ENCODE data around the gene KRTAP4-16.

DNA sequence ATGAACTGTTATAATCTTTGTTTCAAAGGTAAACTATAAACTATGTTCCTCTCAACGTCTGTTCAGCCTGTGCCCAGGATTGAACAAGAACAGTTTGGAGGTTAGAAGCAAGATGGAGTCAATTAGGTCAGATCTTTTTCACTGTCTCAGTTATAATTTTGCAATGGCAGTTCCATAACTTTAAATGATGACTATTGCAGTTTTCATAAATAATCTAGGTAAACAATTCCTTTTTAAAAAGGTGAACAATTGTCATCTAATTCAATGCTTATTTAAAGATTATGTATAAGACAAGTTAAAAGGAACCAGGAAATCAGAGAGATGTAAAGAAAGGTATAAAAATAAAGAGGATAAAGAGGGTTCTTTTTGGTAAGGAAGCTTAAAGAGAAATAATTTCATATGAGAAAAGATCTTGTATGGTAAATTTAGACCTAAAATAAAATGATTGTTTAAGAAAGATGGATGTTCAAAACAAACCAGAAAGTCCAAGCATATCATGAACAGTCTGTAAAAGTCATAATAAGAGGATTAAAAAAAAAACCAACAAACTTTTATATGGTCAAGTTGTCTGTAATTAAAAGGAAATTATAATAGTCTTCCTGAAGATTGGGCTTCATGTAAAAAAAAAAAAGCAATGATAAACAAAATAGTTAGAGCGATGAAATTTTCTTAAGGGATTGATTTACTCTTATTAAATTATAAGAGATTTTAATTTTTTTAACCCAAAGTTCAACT, 9.3 kb upstream of the KRTAP4-16 start:
- TF ChIP-seq, protein P1, sequence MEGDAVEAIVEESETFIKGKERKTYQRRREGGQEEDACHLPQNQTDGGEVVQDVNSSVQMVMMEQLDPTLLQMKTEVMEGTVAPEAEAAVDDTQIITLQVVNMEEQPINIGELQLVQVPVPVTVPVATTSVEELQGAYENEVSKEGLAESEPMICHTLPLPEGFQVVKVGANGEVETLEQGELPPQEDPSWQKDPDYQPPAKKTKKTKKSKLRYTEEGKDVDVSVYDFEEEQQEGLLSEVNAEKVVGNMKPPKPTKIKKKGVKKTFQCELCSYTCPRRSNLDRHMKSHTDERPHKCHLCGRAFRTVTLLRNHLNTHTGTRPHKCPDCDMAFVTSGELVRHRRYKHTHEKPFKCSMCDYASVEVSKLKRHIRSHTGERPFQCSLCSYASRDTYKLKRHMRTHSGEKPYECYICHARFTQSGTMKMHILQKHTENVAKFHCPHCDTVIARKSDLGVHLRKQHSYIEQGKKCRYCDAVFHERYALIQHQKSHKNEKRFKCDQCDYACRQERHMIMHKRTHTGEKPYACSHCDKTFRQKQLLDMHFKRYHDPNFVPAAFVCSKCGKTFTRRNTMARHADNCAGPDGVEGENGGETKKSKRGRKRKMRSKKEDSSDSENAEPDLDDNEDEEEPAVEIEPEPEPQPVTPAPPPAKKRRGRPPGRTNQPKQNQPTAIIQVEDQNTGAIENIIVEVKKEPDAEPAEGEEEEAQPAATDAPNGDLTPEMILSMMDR (IDR thresholded peaks at IDR 0.05 in 8 of 11, conservative IDR thresholded peaks at IDR 0.05 in 3 of 11) = no peak
- TF ChIP-seq POLR2A (IDR thresholded peaks at IDR 0.05) (no peak), POLR2AphosphoS5 (IDR thresholded peaks at IDR 0.05) (no peak)

Data from spleen (tissue), 7 donors.